ENCODE data around the gene TTBK2. TPM values are rescaled to one million over a fixed set of nuclear protein-coding genes. Genes with fewer than 3 reads are reported as not detected.

Gene TTBK2
- total RNA-seq, 1 experiment from 2014 or later = 10.6 TPM

DNA sequence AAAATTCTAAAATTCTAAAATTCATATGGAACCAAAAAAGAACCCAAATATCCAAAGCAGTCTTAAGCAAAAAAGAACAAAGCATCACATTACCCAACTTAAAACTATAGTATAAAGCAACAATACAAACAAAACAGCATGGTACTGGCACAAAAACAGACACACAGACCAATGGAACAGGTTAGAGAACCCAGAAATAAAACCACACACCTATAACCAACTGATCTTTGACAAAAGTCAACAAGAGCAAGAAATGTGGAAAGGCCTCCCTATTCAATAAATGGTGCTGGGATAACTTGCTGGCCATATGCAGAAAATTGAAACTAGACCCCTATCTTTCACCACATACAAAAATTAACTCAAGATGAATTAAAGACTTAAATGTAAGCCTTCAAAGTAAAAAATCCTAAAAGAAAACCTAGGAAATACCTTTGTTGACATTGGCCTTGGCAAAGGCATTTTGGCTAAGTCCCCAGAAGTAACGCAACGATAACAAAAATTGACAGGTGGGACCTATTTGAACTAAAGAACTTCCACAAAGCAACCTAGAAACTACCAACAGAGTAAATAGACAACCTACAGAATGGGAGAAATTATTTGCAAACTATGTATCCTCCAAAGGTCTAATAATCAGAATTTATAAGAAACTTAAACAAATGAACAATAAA lies 56.9 kb downstream of the TTBK2 start:
- H3K79me2 ChIP-seq (ENCODE audit: insufficient read depth, low read length) = no peaks in the 10 kb centered on the region
- no peak overlapping the region for H2BK5ac ChIP-seq (ENCODE audit: insufficient read length, low read length)
- H3K14ac ChIP-seq (ENCODE audit: insufficient read depth, low read length) = no peak overlapping the region
- no CpG with 5 or more reads among the region's 2 CpGs for WGBS (ENCODE audit: extremely low coverage, insufficient read length, low lambda C conversion rate)
- TF ChIP-seq, protein P1, sequence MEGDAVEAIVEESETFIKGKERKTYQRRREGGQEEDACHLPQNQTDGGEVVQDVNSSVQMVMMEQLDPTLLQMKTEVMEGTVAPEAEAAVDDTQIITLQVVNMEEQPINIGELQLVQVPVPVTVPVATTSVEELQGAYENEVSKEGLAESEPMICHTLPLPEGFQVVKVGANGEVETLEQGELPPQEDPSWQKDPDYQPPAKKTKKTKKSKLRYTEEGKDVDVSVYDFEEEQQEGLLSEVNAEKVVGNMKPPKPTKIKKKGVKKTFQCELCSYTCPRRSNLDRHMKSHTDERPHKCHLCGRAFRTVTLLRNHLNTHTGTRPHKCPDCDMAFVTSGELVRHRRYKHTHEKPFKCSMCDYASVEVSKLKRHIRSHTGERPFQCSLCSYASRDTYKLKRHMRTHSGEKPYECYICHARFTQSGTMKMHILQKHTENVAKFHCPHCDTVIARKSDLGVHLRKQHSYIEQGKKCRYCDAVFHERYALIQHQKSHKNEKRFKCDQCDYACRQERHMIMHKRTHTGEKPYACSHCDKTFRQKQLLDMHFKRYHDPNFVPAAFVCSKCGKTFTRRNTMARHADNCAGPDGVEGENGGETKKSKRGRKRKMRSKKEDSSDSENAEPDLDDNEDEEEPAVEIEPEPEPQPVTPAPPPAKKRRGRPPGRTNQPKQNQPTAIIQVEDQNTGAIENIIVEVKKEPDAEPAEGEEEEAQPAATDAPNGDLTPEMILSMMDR (conservative IDR thresholded peaks at IDR 0.05) = no peak
- H3K4me2 ChIP-seq (ENCODE audit: insufficient read depth, insufficient read length, low read length) = no peak overlapping the region
- DNase-seq = no peak
- H2AK5ac ChIP-seq (ENCODE audit: insufficient read length, low read length) = no peak overlapping the region
- no peak overlapping the region for H3K4me3 Mint-ChIP-seq
- peaks cover under 1% of the 10 kb centered on the region for H3K79me1 ChIP-seq (ENCODE audit: insufficient read depth, low read depth, low read length, poor library complexity, severe bottlenecking)
- peaks cover 0 to 9% (median 4%) of the 10 kb centered on the region in 3 experiments; a peak in 2 of 7 replicates for H3K36me3 Mint-ChIP-seq (ENCODE audit: insufficient read depth in 1 of 3, low read depth in 3 of 3)
- H3K4me1 ChIP-seq (ENCODE audit: insufficient read depth, low read length) = no peaks in the 10 kb centered on the region
- no peak overlapping the region for H3K23ac ChIP-seq (ENCODE audit: insufficient read length, low read depth, low read length)
- H3K27me3 ChIP-seq (ENCODE audit: insufficient read depth, low read length) = no peaks in the 10 kb centered on the region
- H3K9ac ChIP-seq (ENCODE audit: extremely low read depth, insufficient read length, low read length) = no peak overlapping the region
- no peak overlapping the region for H2AFZ ChIP-seq (ENCODE audit: low read length)
- H2BK12ac ChIP-seq (ENCODE audit: insufficient read length, low read depth, low read length) = no peak overlapping the region
- no peak overlapping the region for H3K56ac ChIP-seq (ENCODE audit: insufficient read length, low read depth, low read length)
- H2BK15ac ChIP-seq (ENCODE audit: low read depth, low read length) = no peak overlapping the region
- H2BK120ac ChIP-seq (ENCODE audit: low read depth, low read length, poor library complexity, severe bottlenecking) = no peak overlapping the region
- no peak overlapping the region for H4K8ac ChIP-seq (replicated peaks; ENCODE audit: insufficient read length, low read depth, low read length)
- no peak overlapping the region for H3T11ph ChIP-seq (ENCODE audit: low read length)
- H3K4me1 Mint-ChIP-seq = peaks cover 0 to 6% of the 10 kb centered on the region in 2 experiments; a peak in 1 of 4 replicates
- H3K18ac ChIP-seq (ENCODE audit: insufficient read length, low read depth, low read length) = no peak overlapping the region
- H3K27me3 Mint-ChIP-seq (ENCODE audit: low read depth) = no peaks in the 10 kb centered on the region
- H3K27ac ChIP-seq (ENCODE audit: insufficient read length, low read depth, low read length) = no peak overlapping the region
- no peaks in the 10 kb centered on the region for H4K20me1 ChIP-seq (ENCODE audit: control insufficient read depth, insufficient read depth, insufficient read length)
- no peak overlapping the region for H3K4ac ChIP-seq (ENCODE audit: low read depth, low read length)
- no peaks in the 10 kb centered on the region; a peak in 1 of 5 replicates for H3K9me3 Mint-ChIP-seq
- no peaks in the 10 kb centered on the region for H3K23me2 ChIP-seq (ENCODE audit: insufficient read length, low read depth, low read length, poor library complexity, severe bottlenecking)
- H4K5ac ChIP-seq (ENCODE audit: insufficient read length, low read depth, low read length) = no peak overlapping the region
- H3K27ac Mint-ChIP-seq = no peak overlapping the region
- no peaks in the 10 kb centered on the region for H3K9me3 ChIP-seq (ENCODE audit: control insufficient read depth, low read depth, low read length)
- H2BK20ac ChIP-seq (ENCODE audit: low read depth, low read length, poor library complexity, severe bottlenecking) = no peak overlapping the region
- no peak overlapping the region for H4K91ac ChIP-seq (ENCODE audit: insufficient read length, low read depth, low read length)

All from H9 (cell line).